ENCODE measurements around the gene GRIK3. TPM values are rescaled to one million over a fixed set of nuclear protein-coding genes. Genes with fewer than 3 reads are reported as not detected.

Gene GRIK3
- total RNA-seq, 2 donors from 2014 or later: 0.85 to 0.89 TPM

GRCh38 chr1:36851087-36851486 is 183.2 kb downstream of the GRIK3 start:
- intact Hi-C loops (cut with DNase I): no loop called here
- DNase-seq (no peak), ATAC-seq (no peak)

GRCh38 chr1:36849956-36850355 is 184.4 kb downstream of the GRIK3 start:
- no peak for DNase-seq
- intact Hi-C loops (cut with DNase I): no loop called here
- no peak for ATAC-seq

GRCh38 chr1:36847761-36848160 is 186.6 kb downstream of the GRIK3 start:
- DNase-seq (no peak), ATAC-seq (no peak)
- intact Hi-C loops (cut with DNase I): no loop called here

- no peak for ATAC-seq
- no peak for DNase-seq
- intact Hi-C loops (cut with DNase I): no loop called here
Measured at GRCh38 chr1:36847186-36847585, 187.1 kb downstream of the GRIK3 start.

- intact Hi-C loops (cut with DNase I): no loop called here
- ATAC-seq (no peak), DNase-seq (no peak)
Measured at GRCh38 chr1:36846357-36846756, 188.0 kb downstream of the GRIK3 start.

- DNase-seq (no peak), ATAC-seq (no peak)
- intact Hi-C loops (cut with DNase I): no loop called here
Measured at GRCh38 chr1:36845802-36846201, 188.5 kb downstream of the GRIK3 start.

- intact Hi-C loops (cut with DNase I): no loop called here
- no peak for ATAC-seq
- no peak for DNase-seq
Measured at GRCh38 chr1:36844917-36845316, 189.4 kb downstream of the GRIK3 start.

- intact Hi-C loops (cut with DNase I): no loop called here
- no peak for ATAC-seq
- DNase-seq: no peak
Measured at GRCh38 chr1:36843906-36844610, 190.3 kb downstream of the GRIK3 start.

GRCh38 chr1:36843027-36843426 is 191.3 kb downstream of the GRIK3 start:
- ATAC-seq: no peak
- no peak for DNase-seq
- intact Hi-C loops (cut with DNase I): no loop called here

GRCh38 chr1:36842448-36842847 is 191.9 kb downstream of the GRIK3 start:
- ATAC-seq: no peak
- intact Hi-C loops (cut with DNase I): no loop called here
- no peak for DNase-seq

GRCh38 chr1:36839485-36839884 is 194.8 kb downstream of the GRIK3 start:
- intact Hi-C loops (cut with DNase I): no loop called here
- no peak for DNase-seq
- ATAC-seq: no peak

GRCh38 chr1:36838888-36839287 is 195.4 kb downstream of the GRIK3 start:
- ATAC-seq (no peak), DNase-seq (no peak)
- intact Hi-C loops (cut with DNase I): no loop called here

- DNase-seq: no peak
- intact Hi-C loops (cut with DNase I): no loop called here
- ATAC-seq: no peak
Measured at GRCh38 chr1:36836916-36837315, 197.4 kb downstream of the GRIK3 start.

- DNase-seq: no peak
- intact Hi-C loops (cut with DNase I): no loop called here
- no peak for ATAC-seq
Measured at GRCh38 chr1:36836196-36836883, 198.0 kb downstream of the GRIK3 start.

- intact Hi-C loops (cut with DNase I): no loop called here
- ATAC-seq (no peak), DNase-seq (no peak)
Measured at GRCh38 chr1:36835696-36836095, 198.6 kb downstream of the GRIK3 start.

- no peak for DNase-seq
- intact Hi-C loops (cut with DNase I): no loop called here
- ATAC-seq: no peak
Measured at GRCh38 chr1:36835017-36835695, 199.2 kb downstream of the GRIK3 start.

GRCh38 chr1:36834586-36834985 is 199.7 kb downstream of the GRIK3 start:
- DNase-seq (no peak), ATAC-seq (no peak)
- intact Hi-C loops (cut with DNase I): no loop called here

GRCh38 chr1:36831186-36831810 is 203.0 kb downstream of the GRIK3 start:
- ATAC-seq (no peak), DNase-seq (no peak)
- intact Hi-C loops (cut with DNase I): no loop called here

GRCh38 chr1:36829961-36830360 is 204.4 kb downstream of the GRIK3 start:
- ATAC-seq (no peak), DNase-seq (no peak)
- intact Hi-C loops (cut with DNase I): no loop called here

- DNase-seq (no peak), ATAC-seq (no peak)
- intact Hi-C loops (cut with DNase I): no loop called here
Measured at GRCh38 chr1:36829066-36829465, 205.2 kb downstream of the GRIK3 start.

All from left cardiac atrium (tissue), 4 donors.